ENCODE measurements around the gene CEP68. TPM values are rescaled to one million over a fixed set of nuclear protein-coding genes. Genes with fewer than 3 reads are reported as not detected.
"Not testable (repeated sequence)": the region's sequence is repeated elsewhere in the genome, so short reads cannot be mapped to it uniquely, and the experiment has no call there.

The CEP68 gene
- total RNA-seq, 4 donors from 2014 or later = 14.1 to 55.0 (median 30.0) TPM

DNA sequence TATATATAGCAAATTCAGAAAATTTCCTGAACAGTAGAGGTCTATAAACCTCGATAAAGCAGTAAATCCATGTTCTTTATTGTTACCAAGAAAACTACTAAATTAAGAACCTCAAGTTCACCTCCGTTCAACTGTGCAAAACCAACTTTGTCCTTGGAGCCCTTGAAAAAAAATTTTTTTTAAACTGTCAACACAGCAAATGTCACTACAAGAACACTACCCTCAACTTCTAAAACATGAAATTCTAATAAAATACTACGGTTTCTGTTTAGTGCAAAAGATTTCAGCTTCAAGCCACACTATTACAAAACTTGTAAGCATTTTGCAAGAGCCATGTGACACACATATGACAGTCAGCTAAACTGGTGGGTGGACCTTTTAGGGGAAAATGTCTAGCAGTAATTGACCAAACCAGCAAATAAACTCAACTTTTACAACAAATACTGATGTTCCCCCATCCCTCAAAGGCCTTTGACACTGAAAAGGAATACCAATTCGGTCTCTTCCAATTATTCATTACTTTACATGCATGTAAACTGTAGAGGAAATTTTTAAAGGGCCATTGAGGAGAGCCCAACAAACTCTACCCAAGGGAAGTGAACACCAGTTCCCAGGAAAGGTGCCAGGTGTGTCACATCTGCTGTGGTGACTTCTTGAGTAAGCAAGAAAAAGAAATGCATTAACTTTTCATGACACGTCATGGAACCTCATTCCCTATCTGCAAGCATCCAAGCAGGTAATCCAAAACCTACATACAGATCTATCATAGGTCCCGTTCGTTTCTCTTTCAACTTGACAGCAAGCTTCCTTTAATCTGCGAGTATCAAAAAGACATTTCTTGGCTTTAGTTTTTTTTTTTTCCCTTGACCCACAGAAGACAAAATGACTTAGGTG lies 72.3 kb downstream of the CEP68 start:
- no peaks in the 10 kb centered on the region for H3K36me3 ChIP-seq
- H3K4me1 ChIP-seq = no peaks in the 10 kb centered on the region
- intact Hi-C loops (cut with DNase I; ENCODE audit: low total_unique reads) = no loop called here
- peak overlapping the region; percentile 71 to 99 for H3K4me3 ChIP-seq
- no peaks in the 10 kb centered on the region for H3K27me3 ChIP-seq
- DNase-seq = peak in 1 of 2 donors; percentile 30
- TF ChIP-seq POLR2A (IDR thresholded peaks at IDR 0.05) = peak in 1 of 2 donors; percentile 24
- TF ChIP-seq, protein P1, sequence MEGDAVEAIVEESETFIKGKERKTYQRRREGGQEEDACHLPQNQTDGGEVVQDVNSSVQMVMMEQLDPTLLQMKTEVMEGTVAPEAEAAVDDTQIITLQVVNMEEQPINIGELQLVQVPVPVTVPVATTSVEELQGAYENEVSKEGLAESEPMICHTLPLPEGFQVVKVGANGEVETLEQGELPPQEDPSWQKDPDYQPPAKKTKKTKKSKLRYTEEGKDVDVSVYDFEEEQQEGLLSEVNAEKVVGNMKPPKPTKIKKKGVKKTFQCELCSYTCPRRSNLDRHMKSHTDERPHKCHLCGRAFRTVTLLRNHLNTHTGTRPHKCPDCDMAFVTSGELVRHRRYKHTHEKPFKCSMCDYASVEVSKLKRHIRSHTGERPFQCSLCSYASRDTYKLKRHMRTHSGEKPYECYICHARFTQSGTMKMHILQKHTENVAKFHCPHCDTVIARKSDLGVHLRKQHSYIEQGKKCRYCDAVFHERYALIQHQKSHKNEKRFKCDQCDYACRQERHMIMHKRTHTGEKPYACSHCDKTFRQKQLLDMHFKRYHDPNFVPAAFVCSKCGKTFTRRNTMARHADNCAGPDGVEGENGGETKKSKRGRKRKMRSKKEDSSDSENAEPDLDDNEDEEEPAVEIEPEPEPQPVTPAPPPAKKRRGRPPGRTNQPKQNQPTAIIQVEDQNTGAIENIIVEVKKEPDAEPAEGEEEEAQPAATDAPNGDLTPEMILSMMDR (IDR thresholded peaks at IDR 0.05) = no peak
- H3K27ac ChIP-seq = peak overlapping the region; percentile 96 to 99
- H3K9me3 ChIP-seq = no peaks in the 10 kb centered on the region

DNA sequence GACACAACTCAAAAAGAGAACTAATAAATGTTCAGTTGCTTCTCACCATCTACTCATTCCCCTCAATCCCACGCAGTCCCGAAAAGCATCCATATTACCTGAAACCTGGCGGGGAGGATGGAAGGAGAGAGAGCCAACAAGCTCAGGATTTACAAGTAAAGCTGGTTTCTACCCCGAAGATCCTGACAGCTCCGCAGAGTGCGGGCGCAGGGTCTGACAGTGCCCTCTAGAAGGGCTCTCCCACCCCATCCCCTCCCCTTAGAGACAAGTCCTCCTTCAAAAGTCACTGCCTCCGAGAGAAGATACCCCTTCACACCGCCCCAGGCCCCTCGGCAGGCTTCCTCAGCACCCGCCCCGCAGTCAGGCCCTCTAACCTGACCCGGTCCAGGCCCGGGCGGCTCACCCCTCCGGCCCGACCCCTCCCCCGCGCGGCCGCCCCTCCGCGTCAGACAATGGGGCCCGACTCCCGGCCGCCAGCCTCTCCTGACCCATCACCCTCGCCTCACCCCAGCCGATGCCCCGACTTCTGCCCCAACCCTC lies 73.1 kb downstream of the CEP68 start:
- Histone ChIP-seq H3K27ac (peak overlapping the region; percentile 96 to 99), H3K9me3 (no peaks in the 10 kb centered on the region), H3K36me3 (no peaks in the 10 kb centered on the region), H3K27me3 (no peaks in the 10 kb centered on the region), H3K4me3 (peak overlapping the region; percentile 71 to 99), H3K4me1 (no peaks in the 10 kb centered on the region)
- peak; percentile 55 to 64 for DNase-seq
- intact Hi-C loops (cut with DNase I; ENCODE audit: low total_unique reads) = no loop called here
- no peak for TF ChIP-seq POLR2A (IDR thresholded peaks at IDR 0.05)
- TF ChIP-seq, protein P1 (IDR thresholded peaks at IDR 0.05) = no peak

DNA sequence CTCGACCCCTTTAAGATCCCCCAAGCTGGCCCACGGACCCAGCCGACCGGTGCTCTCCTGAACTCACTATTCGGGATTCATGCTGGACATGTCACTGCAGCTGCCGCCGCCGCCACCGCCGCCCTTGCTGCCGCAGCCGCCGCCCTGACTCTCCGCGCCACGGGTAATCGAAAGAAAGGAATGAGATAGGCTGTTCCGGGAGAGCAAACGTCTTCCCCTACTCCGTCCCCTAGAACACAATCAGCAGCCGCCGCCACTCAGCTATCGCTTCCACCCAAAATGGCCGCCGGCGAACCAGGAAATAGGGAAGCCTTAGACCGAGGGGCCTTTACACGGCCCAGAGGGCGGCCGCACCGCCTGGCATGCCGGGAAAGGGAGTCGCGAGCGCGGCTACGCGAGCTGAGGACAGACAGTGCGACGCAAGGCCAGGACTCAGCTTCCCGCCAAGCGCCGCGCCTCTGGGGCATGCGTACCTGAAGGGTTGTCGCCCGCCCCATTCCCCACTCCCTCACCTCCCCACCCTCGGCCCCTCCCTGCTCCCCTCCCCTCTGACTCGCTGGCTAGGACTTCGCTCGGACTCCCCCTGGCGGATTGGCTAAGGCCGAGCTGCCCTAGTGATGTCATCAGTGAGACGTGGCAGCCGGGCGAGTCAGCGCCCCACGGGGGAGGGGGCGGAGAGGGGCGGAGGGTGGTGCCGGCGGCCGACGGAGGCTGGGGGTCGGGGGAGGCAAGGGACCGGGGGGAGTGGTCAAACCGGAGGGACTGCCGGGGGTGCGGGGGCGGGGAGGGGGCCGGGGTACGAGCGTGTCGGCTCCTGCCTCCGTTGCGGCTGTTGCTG lies 73.8 kb downstream of the CEP68 start, which contains the start of gene RAB1A:
Gene RAB1A (minus strand): TSS at position 281 of the 838 bp plus-strand sequence. CDS start 191 bp downstream, at position 90.
- no peaks in the 10 kb centered on the region for H3K4me1 ChIP-seq
- H3K36me3 ChIP-seq = no peaks in the 10 kb centered on the region
- intact Hi-C loops (cut with DNase I; ENCODE audit: low total_unique reads) = no loop called here
- TF ChIP-seq, protein P1 (IDR thresholded peaks at IDR 0.05) = peak; percentile 8 to 48 (median 38)
- peak; percentile 91 to 96 for TF ChIP-seq POLR2A (IDR thresholded peaks at IDR 0.05)
- H3K27me3 ChIP-seq = no peaks in the 10 kb centered on the region
- peak; percentile 99 to 100 for DNase-seq
- H3K9me3 ChIP-seq = no peaks in the 10 kb centered on the region
- H3K4me3 ChIP-seq = peak within 1 kb of the TSS; percentile 71 to 99
- H3K27ac ChIP-seq = peak within 1 kb of the TSS; percentile 96 to 99

DNA sequence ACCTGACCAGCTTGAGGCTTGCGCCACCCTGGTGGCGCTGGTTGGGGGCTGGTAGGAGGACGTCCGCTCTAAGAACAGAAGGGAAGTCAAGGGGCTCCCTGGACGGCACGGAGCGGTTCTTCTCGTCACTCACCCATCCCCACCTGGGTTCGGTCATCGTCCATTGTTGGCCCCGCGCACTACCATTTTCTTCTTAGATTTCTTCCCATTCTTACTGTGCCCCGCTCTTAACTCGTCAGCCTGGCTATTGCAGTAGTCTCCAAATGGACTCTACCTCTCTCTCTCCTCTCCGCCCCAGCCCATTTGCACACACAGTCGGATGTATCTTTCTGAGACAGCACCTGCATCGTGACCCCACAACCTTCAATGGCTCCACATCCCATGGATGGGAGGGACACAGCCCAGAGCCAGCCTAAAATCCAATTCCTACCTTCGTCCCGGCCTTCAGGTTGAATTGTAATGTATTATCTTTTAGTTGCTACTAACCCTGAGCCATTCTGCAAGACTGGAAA lies 74.5 kb downstream of the CEP68 start:
- Histone ChIP-seq H3K9me3 (no peaks in the 10 kb centered on the region), H3K27me3 (no peaks in the 10 kb centered on the region), H3K27ac (peak overlapping the region; percentile 93 to 99), H3K4me1 (no peaks in the 10 kb centered on the region), H3K4me3 (peak overlapping the region; percentile 63 to 99), H3K36me3 (no peaks in the 10 kb centered on the region)
- intact Hi-C loops (cut with DNase I; ENCODE audit: low total_unique reads) = no loop called here
- TF ChIP-seq, protein P1 (IDR thresholded peaks at IDR 0.05) = no peak
- TF ChIP-seq POLR2A (IDR thresholded peaks at IDR 0.05) = no peak
- no peak for DNase-seq

DNA sequence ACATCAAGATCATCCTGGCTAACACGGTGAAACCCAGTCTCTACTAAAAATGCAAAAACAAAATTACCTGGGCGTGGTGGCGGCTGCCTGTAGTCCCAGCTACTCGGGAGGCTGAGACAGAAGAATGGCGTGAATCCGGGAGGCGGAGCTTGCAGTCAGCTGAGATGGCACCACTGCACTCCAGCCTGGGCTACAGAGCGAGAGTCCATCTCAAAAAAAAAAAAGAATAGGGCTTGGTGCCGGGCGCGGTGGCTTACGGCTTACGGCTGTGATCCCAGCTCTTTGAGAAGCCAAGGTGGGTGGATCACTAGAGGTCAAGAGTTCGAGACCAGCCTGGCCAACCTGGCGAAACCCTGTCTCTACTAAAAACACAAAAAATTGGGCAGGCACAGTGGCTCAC lies 76.7 kb downstream of the CEP68 start:
- not testable (repeated sequence) for H3K27me3 ChIP-seq

More for the DNA sequence above, 76.7 kb downstream of the CEP68 start:
- H3K36me3 ChIP-seq; DNase-seq; H3K9me3 ChIP-seq; intact Hi-C loops (cut with DNase I; ENCODE audit: low total_unique reads); H3K4me3 ChIP-seq; H3K4me1 ChIP-seq; H3K27ac ChIP-seq: not testable (repeated sequence)

Measured in uterus (tissue), 4 donors.